HG03457 (cell line): ENCODE measurements around the gene FGD5.

Source experiments
- ATAC-seq: cut with Tn5 transposase; IDR thresholded peaks from one replicate; pipeline ENCODE4 v1.9.1; 2021; ENCODE audit warnings: moderate number of reproducible peaks; ENCODE audit not compliant: unreplicated experiment

FGD5 gene

DNA sequence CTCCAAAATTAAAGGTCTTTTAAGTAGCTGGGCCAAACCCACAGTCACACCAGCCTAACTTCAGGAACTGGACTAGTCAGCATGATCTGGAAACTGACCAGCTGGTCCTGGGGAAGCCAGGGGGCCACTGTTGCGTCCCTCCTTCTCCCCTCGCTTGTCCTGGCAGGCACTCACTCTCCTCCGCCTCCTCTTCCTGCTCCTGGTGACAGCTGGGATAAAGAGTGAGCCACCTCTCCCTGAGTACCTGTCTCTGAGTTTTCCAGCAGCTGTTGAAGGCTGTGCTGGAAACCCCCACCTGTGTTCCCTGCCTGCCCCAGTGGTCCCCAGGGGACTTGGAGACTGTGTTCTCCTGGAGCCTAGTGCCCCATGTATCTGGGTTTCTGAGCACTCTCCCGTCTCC lies 56.0 kb downstream of the FGD5 start:
- no peak for ATAC-seq

DNA sequence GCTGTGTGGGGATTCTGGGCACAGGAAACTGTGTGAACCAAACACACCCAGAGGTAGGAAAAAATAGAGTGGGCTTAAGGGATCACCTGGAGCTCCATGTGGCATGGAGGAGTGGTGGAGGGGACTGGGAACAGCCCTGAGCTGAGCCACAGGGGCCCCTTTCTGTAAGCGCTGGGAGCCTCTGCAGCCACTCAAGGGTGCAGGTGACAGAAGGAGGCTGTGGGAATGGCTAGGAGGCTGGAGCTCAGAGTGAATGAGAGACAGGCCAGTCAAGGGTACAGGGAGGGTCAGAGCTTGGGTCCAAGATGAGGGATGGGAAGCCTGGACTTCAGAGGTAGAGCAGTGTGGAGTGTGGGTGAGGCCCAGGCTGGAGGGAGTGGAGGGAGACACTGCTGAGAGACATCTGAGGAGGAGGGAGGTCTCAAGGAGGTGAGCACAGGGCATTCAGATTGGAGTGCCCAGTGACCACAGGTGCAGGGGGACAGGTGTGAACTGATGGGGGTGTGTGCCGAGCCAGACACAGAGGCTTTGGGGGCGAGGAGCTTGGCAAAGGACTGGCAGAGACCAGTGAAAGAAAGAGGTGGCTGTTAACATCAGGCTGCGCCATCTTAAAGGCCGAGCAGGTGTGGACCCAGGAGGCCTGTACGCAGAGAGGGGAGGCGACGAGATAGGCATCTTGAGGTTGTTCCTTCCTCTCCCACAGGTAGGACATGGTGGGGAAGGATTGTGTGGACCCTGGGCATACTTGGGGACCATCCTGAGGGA lies 56.8 kb downstream of the FGD5 start:
- no peak for ATAC-seq

DNA sequence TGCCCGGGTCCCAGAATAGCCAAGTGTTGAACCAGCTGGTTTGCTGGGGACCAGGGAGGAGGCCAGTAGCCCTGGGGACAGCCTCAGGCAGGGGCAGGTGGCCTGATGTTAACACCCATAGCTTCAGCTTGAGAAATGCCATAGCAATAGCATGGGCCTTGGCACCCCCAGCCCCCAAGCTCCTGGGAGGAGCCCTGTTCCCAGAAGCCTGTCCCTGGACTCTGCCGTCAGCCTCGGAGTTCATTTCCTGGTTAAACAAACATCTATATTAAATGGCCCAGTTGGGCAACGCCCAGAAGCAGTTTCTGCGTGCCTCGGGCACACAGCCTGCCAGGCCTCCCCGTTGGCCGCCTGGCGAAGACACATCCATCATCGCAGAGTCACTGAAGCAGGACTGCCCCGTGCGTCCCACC lies 58.2 kb downstream of the FGD5 start:
- ATAC-seq, result no peak

DNA sequence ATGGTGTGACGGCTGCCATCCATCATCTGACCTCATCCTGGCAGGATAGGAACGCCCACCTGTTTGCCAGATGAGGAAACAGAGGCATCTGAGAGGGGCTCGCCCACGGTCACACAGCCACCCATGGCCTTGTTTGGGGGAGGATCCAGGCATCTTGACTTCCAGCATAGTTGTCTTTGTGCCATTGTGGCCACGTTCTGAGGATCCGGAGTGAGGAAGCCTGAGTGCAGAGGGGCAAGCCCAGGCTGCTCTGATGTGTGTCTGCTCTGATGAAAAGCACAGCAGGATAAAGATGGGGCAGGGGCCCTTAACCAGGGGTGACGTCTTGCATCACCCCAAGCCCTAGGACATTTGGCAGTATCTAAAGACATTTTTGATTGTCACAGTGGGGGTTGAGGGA lies 58.7 kb downstream of the FGD5 start:
- ATAC-seq, result no peak

DNA sequence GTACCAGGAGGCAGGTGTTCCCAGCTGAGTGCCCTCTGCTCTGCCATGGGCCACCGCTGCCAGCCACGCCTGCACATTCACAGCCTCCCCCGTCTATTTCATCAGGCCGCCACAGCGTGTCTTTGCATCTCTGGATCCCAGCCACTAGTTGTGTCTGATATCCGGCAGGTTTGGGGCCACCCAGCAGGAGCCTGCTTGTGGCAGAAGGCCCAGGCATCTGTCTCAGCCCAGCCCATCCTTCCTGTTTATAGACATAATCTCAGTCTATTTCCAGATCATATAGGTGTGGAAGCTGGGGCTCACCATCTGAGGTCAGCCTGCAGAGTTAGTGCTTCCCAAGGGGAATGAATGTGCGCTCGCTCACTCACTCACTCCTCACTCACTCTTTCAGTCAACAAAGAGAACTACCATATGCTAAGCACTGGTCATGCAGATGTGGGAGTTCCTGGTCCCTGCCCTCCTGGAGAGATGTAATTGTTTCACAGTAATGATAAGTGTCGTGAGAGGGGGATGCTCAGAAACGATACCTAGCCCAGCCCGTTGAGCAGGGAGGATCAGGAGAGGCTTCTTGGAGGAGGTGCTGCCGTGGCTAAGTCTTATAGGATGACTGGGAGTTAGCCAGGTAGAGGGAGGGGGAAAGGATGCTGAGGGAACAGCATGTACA lies 60.6 kb downstream of the FGD5 start:
- no peak for ATAC-seq

DNA sequence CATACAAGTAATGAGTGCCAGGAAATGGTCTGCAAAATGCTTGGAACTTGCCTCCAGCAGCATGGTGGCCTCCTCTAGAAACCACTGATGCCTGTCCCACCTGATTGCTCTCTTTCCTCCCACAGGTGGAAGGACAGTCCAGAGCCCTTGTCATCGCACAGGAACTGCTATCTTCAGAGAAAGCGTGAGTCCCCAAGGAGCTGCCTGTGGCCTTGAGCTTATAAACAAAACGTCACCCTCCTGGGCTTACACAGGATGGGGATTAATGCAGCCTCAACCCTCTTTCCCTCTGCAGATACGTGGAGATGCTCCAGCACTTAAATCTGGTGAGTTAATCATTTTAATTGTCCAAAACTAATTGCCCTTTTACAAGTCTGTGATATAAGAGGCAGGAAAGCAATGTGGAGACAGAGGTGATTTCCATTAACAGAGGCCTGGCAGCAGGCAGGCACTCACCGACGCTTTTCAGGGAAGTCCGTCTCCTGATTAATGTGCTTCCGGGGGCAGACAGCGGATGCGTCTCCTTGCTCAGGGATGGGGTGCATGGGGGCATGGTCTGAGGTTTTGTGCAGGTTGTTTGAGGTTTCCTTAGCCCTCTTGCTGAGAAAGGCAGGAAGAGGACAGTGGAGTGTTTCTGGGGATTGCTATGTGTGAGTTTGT lies 61.8 kb downstream of the FGD5 start:
- ATAC-seq, result no peak

DNA sequence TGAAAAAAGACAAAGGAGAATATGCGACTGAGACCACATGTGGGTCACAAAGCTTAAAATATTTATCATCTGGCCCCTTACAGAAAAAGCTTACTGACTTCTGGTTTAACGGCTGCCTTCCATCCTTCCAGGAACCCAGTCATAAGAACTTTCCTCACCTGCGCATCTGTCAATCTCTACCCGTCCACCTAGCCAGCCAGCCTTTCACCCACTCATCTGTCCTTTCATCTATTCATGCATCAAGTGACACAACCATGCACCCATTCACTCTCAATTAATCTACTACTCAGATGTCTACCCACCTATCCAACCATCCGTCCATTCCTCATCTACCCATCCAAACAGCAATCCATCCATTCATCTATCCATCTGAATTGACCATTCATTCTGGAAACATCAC lies 64.5 kb downstream of the FGD5 start:
- ATAC-seq, result no peak

DNA sequence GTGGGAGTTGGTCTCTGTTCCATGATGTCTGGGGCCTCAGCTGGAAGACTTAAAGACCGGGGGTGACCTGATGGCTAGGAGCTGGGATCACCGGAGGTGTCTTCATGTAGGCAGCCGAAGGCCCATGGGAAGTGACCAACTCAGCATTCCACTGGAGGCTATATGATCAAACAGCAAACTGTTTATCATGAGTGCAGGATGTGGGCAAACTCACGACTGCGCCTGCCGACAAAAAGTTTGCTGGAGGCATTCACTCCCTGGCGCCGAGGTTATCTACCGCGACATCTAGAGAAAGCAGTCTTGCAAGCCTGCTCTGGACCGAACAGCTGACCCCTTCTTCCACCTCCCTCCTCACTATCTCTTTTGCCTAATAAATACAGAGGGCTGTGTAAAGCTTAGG lies 65.9 kb downstream of the FGD5 start:
- ATAC-seq, result no peak

DNA sequence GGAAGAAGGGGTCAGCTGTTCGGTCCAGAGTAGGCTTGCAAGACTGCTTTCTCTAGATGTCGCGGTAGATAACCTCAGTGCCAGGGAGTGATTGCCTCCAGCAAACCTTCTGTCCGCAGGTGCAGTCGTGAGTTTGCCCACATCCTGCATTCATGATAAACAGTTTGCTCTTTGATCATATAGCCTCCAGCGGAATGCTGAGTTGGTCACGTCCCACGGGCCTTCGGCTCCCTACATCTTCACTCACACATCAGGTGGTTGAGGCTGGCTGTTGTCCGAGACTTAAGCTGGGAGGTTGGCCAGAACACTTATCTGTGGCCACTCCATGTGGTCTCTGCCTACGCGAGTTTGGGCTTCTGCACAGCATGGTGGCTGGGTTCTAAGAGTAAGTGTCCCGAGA lies 66.5 kb downstream of the FGD5 start:
- no peak for ATAC-seq

DNA sequence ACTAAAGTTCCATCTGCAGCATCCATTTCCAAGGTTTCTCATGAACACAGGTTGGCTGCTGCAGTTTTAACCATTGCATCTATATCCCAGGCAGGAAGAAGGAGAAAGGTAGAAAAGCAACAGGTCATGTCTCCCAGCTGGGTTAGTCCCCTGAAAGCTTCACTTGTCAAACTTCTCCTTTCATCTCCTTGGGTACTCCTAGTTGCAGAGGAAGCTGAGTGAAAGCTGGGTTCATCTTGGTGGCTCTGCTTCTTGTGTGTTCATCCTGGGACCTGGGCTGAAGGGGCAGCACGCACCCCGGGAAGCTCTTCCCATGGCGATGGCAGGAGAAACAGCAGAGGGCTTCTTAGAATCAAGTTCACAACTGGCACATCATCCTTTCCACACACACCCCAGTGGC lies 67.3 kb downstream of the FGD5 start:
- no peak for ATAC-seq

DNA sequence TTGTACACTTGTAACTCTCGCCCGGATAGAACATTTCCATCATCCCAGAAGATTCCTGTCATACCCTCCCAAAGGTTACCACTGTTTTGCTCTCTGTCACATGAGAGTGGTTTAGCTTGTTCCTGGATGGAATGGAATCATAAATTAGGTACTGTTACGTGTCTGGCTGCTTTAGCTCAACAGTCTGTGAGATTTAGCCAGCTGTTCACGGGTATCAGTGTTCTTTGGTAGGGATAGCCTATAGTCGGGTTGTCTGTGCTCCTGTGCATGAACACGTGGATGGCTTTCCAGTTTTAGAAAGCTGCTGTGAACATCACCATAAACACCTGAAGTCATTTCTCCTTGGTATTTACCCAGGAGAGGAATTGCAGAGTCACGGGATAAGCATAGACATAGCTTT lies 70.4 kb downstream of the FGD5 start:
- no peak for ATAC-seq

DNA sequence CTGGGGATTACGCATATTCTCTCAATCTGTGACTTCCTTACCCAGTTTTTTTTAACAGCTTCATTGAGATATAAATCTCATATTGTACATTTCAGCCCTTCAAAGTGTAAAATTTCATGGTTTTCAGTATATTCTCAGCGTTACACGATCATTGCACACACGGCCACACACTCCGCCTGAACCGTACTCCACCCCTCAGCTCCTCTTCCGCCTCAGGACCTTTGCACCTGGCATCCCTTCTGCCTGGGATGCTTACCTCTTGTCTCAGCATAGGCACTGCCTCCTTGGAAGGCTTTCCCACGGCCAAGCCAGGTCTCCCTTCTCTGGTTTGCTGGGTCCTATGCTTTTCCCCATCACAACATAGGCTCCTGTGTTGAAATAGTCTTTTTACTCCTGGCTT lies 71.2 kb downstream of the FGD5 start:
- ATAC-seq, result no peak

DNA sequence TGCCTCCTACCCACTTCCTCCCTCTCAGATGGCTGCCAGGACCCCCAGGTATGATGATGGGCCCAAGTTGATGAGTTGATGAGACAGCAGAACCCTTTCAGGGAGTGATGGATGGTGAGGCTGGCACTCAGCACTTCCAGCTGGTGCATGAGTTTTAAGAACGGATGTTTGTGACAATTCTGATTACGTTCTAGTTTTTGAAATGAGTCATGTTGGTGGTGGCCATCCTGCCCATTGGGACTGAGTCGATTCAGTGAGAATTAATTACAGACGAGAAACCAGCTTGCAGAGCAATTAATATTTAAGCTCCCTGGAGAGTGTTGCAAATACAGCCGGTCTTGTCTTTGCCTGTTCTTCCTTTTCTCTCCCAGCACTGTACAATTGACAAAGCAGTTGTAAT lies 71.7 kb downstream of the FGD5 start:
- no peak for ATAC-seq

DNA sequence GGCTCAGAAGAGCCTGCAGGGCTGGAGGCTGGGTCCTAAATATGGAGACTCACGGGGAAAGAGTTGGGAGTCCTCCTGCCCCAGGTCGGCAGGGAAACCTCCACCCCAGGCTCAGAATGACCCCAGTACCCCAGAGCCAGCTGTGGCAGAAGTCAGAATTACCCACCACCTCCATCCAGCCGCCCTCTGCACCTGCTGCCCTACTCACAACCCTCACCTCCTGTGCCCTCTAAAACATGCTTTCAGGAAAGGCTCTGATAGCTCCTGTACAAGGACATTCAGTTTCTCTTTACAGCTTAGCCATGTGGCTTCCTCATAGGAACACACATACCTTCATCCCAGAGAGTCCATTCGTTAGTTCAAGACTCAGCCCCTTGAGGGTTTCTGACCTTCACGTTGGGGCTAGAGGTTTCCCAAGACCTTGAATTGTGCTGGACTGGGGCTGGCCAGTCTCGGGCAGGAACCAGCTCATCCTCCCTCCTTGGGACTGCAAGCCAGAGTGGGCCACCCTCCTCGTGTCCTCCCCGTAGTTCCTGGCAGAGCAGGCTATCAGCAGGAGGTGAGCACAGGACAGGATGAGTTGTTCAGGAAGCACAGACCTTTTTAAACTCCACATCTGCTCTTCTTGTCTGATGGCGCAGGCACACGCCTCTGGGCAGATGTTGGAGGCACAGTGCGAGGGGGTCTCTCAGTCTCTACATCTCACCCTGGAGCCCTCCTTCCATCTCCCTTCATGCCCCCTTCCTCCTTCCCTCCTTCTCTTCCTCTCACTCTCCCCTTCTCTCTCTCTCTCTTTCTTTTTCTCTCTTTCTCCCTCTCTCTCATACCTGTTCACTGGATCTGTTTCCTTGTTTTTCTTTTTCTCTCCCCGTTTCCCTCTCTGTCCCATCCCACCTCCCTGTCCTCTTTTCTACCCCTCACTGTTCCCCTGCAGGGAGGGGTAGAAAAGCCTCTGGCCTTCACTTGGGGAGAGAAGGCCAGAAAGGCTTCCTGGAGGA lies 72.7 kb downstream of the FGD5 start:
- ATAC-seq, result no peak

DNA sequence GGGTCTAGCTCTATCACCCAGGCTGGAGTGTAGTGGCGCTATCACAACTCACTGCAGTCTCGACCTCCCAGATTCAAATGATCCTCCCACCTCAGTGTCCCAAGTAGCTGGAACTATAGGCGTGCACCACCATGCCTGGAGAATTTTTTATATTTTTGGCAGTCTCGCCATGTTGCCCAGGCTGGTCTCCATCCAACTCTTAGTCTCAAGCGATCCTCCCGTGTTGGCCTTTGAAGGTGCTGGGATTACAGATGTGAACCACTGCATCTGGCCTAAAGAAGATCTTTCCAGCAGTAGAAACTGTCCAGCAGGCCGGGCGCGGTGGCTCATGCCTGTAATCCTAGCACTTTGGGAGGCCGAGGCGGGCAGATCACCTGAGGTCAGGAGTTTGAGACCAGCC lies 73.5 kb downstream of the FGD5 start:
- ATAC-seq, result no peak

DNA sequence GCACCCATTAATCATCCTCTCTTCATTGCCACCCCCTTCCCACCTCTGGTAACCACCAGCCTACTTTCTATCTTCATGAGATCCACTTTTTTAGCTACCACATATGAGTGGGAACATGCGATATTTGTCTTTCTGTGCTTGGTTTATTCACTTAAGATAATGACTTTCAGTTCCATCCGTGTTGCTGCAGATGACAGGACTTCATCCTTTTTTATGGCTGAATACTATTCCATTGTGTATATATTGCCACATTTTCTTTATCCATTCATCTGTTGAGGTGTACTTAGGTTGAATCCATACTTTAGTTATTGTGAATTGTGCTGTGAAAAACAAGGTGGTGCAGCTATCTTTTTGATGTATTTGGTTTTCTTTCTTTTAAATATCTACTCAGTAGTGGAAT lies 75.3 kb downstream of the FGD5 start:
- ATAC-seq, result no peak

DNA sequence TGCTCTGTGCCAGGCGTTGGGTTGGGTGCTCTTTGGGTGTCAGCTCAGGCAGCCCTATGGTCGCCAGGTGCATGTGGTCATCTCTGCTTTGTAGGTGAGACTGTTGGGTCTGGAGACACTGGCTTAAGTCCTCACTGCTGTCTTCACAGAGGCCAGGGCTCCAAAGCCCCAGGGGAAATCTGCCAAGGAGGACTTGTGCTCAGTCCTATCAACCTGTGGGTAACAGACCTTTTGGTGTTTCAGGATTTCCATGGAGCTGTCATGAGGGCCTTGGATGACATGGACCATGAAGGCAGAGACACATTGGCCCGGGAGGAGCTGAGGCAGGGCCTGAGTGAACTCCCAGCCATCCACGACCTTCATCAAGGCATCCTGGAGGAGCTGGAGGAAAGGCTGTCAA lies 78.5 kb downstream of the FGD5 start:
- ATAC-seq, result no peak

DNA sequence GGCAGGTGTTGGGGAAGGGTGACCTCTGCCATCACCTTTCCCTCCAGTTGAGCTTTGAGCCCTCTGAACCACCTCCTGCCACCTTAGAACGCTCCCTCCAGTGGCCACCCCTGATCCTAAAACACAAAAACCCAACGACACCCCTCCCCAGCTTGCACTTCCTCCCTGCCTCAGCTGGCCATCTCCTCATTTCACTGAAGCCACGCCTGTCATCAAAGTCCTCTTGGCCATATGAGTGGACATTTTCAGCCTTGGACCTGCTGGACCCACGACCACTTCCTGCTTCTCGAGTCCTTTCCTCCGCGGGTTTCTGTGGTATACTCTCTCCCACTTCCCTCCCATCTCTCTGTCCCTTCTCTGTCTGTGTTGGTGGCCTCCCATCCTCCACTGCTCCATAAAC lies 80.2 kb downstream of the FGD5 start:
- no peak for ATAC-seq

DNA sequence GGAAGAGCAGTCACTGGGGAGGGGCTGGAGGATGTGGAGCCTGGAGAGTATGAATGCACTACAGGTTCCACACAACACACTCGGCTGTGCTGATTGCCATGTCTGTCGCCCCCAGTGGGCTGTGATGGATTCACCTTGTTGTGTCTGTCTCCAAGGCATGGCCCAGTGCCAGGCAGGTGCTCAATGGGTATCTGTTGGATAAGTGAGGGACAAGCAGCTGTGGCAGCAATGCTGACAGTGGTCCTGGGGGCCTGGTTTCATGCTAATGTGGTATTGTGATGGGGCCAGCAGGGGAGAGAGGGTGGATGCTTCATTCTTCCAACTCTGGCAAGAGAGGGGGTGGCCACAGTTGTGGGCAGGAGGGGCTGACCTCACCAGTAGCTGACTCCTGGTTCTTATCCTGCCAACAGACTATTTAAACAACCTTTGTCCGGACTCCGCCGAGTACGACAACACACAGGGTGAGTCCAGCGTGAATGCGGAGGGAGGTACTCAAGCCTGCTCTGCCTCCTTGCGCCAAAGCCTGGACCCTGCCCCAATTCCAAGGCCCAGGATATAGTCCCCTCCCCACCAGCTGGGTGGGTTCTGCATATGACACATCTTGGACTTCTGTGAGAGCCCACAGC lies 81.3 kb downstream of the FGD5 start:
- ATAC-seq, result no peak
